IMR-90 (cell line): Measurements from ENCODE around the gene MAMDC4. TPM values are rescaled to one million over a fixed set of nuclear protein-coding genes. Genes with fewer than 3 reads are reported as not detected.
A peak's percentile ranks its signal among the peaks of the same experiment; 100 is the strongest.

Source experiments
- ATAC-seq: fragments of 200-7000 bp; cut with Tn5 transposase; 2 replicates; pipeline ENCODE4 v1.9.1; 2020; ENCODE audit warnings: low read depth, mild to moderate bottlenecking, moderate library complexity
- BruUV-seq: library from RNA; stranded (reverse); fragments of 400-500 nt; replicated peaks from 2 replicates; lab custom pipeline; 2021; lab: Mats Ljungman, UMichigan
- CTCF ChIA-PET: fragments of 300-600 bp; formaldehyde crosslinking; extraction: SDS; loops from one replicate; lab custom pipeline; 2021; ENCODE audit warnings: antibody characterized with exemption; lab: Yijun Ruan, JAX
- POLR2A ChIA-PET: fragments of 300-600 bp; sonication (Branson Sonifier 250); formaldehyde crosslinking; loops from one replicate; lab custom pipeline; 2022; ENCODE audit warnings: antibody characterized with exemption; ENCODE audit not compliant: unreplicated experiment; lab: Charles Lee
- DNase-seq: peaks from one replicate; pipeline ENCODE4 v3.0.0; 2013
- H2AFZ ChIP-seq: replicated peaks from 2 replicates; pipeline ENCODE3; 2013; ENCODE audit warnings: low read length, mild to moderate bottlenecking; ENCODE audit not compliant: poor library complexity
- H2AK5ac ChIP-seq: 2 replicates; pipeline ENCODE4 v1.6.1; 2013; ENCODE audit warnings: low read depth, low read length, inconsistent platforms
- H2AK9ac ChIP-seq: replicated peaks from 2 replicates; pipeline ENCODE3; 2013; ENCODE audit warnings: mild to moderate bottlenecking, low read depth, low read length, moderate library complexity; ENCODE audit not compliant: poor library complexity
- H2BK120ac ChIP-seq: 2 replicates; pipeline ENCODE4 v1.6.1; 2013; ENCODE audit warnings: low read depth, low read length, inconsistent platforms
- H2BK15ac ChIP-seq: 3 replicates; pipeline ENCODE4 v1.6.1; 2013; ENCODE audit warnings: low read depth, low read length, inconsistent platforms
- H2BK20ac ChIP-seq: 2 replicates; pipeline ENCODE4 v1.6.1; 2013; ENCODE audit warnings: low read depth, mild to moderate bottlenecking, inconsistent platforms, low read length, moderate library complexity
- H2BK5ac ChIP-seq: 2 replicates; pipeline ENCODE4 v1.6.1; 2013; ENCODE audit warnings: mild to moderate bottlenecking, low read depth, low read length, inconsistent platforms; ENCODE audit not compliant: poor library complexity, severe bottlenecking
- H3K14ac ChIP-seq: replicated peaks from 2 replicates; pipeline ENCODE4 v1.6.1; 2013; ENCODE audit warnings: low read depth, low read length, inconsistent platforms
- H3K18ac ChIP-seq: 2 replicates; pipeline ENCODE4 v1.6.1; 2013; ENCODE audit warnings: low read depth, low read length, control low read depth
- H3K23ac ChIP-seq: 2 replicates; pipeline ENCODE4 v1.6.1; 2013; ENCODE audit warnings: low read depth, low read length, inconsistent platforms
- H3K27ac ChIP-seq: 2 replicates; pipeline ENCODE4 v1.5.1; 2013; ENCODE audit warnings: mild to moderate bottlenecking, control low read depth, low read length; ENCODE audit not compliant: insufficient read depth
- H3K27me3 ChIP-seq: 2 replicates; pipeline ENCODE4 v1.6.1; 2013; ENCODE audit warnings: low read length; ENCODE audit not compliant: control insufficient read depth, insufficient read depth
- H3K36me3 ChIP-seq: 2 replicates; pipeline ENCODE4 v1.6.1; 2013; ENCODE audit warnings: low read length, mixed read lengths; ENCODE audit not compliant: control insufficient read depth, insufficient read depth
- H3K4ac ChIP-seq: 2 replicates; pipeline ENCODE4 v1.6.1; 2013; ENCODE audit warnings: low read depth, low read length, inconsistent platforms
- H3K4me1 ChIP-seq: 2 replicates; pipeline ENCODE4 v1.6.1; 2013; ENCODE audit warnings: low read length, mixed read lengths; ENCODE audit not compliant: control insufficient read depth, insufficient read depth
- H3K4me2 ChIP-seq: 2 replicates; pipeline ENCODE4 v1.6.1; 2013; ENCODE audit warnings: low read depth, mild to moderate bottlenecking, control low read depth, low read length, moderate library complexity
- H3K4me3 ChIP-seq: 2 replicates; pipeline ENCODE4 v1.5.1; 2013; ENCODE audit warnings: low read depth, mild to moderate bottlenecking, control low read depth, low read length, moderate library complexity; ENCODE audit not compliant: insufficient read depth
- H3K56ac ChIP-seq: 2 replicates; pipeline ENCODE4 v1.6.1; 2013; ENCODE audit warnings: low read length, inconsistent platforms; ENCODE audit not compliant: insufficient read depth; ENCODE audit errors: extremely low read depth
- H3K79me1 ChIP-seq, 2 experiments: 2 replicates each; pipeline ENCODE4 v1.6.1; 2013; ENCODE audit warnings: low read length in 2 of 2, inconsistent platforms in 1 of 2, low read depth in 1 of 2
- H3K9ac ChIP-seq: 2 replicates; pipeline ENCODE4 v1.6.1; 2013; ENCODE audit warnings: low read depth, low read length, control low read depth
- H3K9me1 ChIP-seq: 2 replicates; pipeline ENCODE4 v1.6.1; 2013; ENCODE audit warnings: low read length, inconsistent platforms; ENCODE audit not compliant: insufficient read depth
- H3K9me3 ChIP-seq: 2 replicates; pipeline ENCODE4 v1.6.1; 2013; ENCODE audit warnings: low read length; ENCODE audit not compliant: control insufficient read depth, insufficient read depth
- H4K20me1 ChIP-seq: 2 replicates; pipeline ENCODE4 v1.6.1; 2013; ENCODE audit warnings: low read length, inconsistent platforms; ENCODE audit not compliant: insufficient read depth
- H4K5ac ChIP-seq: 2 replicates; pipeline ENCODE4 v1.6.1; 2013; ENCODE audit warnings: mild to moderate bottlenecking, low read depth, low read length, control low read depth
- H4K8ac ChIP-seq, 2 experiments: 2 replicates each; pipeline ENCODE4 v1.6.1; 2013; ENCODE audit warnings: low read depth in 2 of 2, low read length in 2 of 2, control low read depth in 1 of 2, inconsistent platforms in 1 of 2
- H4K91ac ChIP-seq: 2 replicates; pipeline ENCODE4 v1.6.1; 2013; ENCODE audit warnings: low read depth, low read length, inconsistent platforms; ENCODE audit not compliant: insufficient read depth
- CEBPB ChIP-seq: IDR thresholded peaks from 2 replicates; pipeline ENCODE4 v1.6.1; 2012; ENCODE audit warnings: low read depth, low read length, improper control_type of control experiment
- CHD1 ChIP-seq: IDR thresholded peaks from 2 replicates; pipeline ENCODE4 v1.6.1; 2012; ENCODE audit warnings: low read depth, low read length, improper control_type of control experiment
- MAFK ChIP-seq: IDR thresholded peaks from 2 replicates; pipeline ENCODE4 v1.6.1; 2012; ENCODE audit warnings: low read depth, low read length, improper control_type of control experiment
- MAZ ChIP-seq: IDR thresholded peaks from 2 replicates; pipeline ENCODE4 v1.6.1; 2012; ENCODE audit warnings: low read depth, mild to moderate bottlenecking, low read length, improper control_type of control experiment, moderate library complexity, borderline replicate concordance
- MXI1 ChIP-seq: IDR thresholded peaks from 2 replicates; pipeline ENCODE4 v1.6.1; 2012; ENCODE audit warnings: low read depth, mild to moderate bottlenecking, low read length, moderate library complexity, borderline replicate concordance
- RFX5 ChIP-seq: IDR thresholded peaks from 2 replicates; pipeline ENCODE4 v1.8.0; 2012; ENCODE audit warnings: low read depth, mild to moderate bottlenecking, low read length, moderate library complexity
- SMC3 ChIP-seq: fragments of 150-350 bp; IDR thresholded peaks from 2 replicates; pipeline ENCODE4 v1.6.1; 2016; ENCODE audit warnings: low read depth, mild to moderate bottlenecking, antibody characterized with exemption, low read length, moderate library complexity
- WGBS, 2 experiments: methylation state at CpG; one replicate each; pipeline versions ENCODE4 v1.1.5 to v1.1.7; 2013; ENCODE audit warnings: missing lambda C conversion rate in 2 of 2; ENCODE audit not compliant: insufficient read length in 1 of 2; ENCODE audit errors: extremely low coverage in 2 of 2; 5-methylcytosine and 5-hydroxymethylcytosine counted together
- dilution Hi-C: fragments of 300-500 bp; cut with HindIII; formaldehyde crosslinking; loops from one replicate; pipeline ENCODE4 v1.14.3; 2018; ENCODE audit warnings: low sequenced_read_pairs; ENCODE audit not compliant: unreplicated experiment
- in situ Hi-C: fragments of 300-500 bp; cut with MboI; formaldehyde crosslinking; loops from 3 replicates; pipeline ENCODE4 v1.14.3; 2019; ENCODE audit warnings: low sequenced_read_pairs, inconsistent platforms, mixed read lengths
- intact Hi-C: fragments of 100-400 bp; cut with micrococcal nuclease; formaldehyde crosslinking; loops from 2 replicates; pipeline ENCODE4 v1.10.0; 2022
- polyA plus RNA-seq, 3 experiments: library from polyadenylated mRNA; depleted of rRNA; stranded (reverse); fragments of >200 nt; gene quantifications; 2 replicates each; pipeline ENCODE4 v1.2.3, GENCODE V29; 2012; ENCODE audit warnings: low replicate concordance in 1 of 3
- total RNA-seq: library from RNA; depleted of rRNA; stranded (reverse); fragments of >200 nt; gene quantifications from 2 replicates; pipeline ENCODE4 v1.2.3, GENCODE V29; 2012
- TF ChIP-seq, protein P1 (sequence below): fragments of 150-350 bp; IDR thresholded peaks from 2 replicates; pipeline ENCODE4 v1.6.1; 2016; ENCODE audit warnings: low read depth, mild to moderate bottlenecking, low read length, moderate library complexity, borderline replicate concordance

The MAMDC4 gene
- total and polyA plus RNA-seq, 2 of the 4 experiments (the other 2 are of a cell fraction), result 0.18 to 3.5 TPM

DNA sequence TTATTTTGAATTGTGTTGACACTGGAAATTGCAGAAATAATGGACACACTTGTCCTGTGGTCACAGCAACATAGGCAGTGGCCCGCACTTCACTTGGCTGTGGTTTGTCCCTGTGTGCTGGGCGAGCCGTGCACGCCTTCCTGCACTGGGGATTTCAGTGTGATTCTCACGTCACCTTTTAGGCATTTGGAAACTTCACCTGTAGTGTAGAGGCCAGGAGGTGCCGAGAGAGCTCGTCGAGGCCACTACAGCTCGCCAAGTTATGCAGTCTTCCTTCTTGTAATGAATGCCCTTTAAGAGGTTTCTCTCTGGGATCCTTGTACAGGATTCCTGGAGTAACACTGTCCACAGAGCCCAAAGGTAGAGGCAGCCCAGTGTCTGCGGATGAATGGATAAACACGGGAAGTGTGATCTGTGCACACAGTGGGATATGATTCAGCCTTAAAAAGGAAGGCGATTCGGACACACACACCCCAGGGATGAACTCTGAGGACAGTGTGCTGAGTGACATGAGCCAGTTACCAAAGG is 48.9 kb downstream of the MAMDC4 start:
- Histone ChIP-seq H2BK20ac (no peak overlapping the region; the same call in 1 of the 2 replicates), H3K23ac (0 out of 2 replicates have a peak overlapping the region, but pooled peaks have one; percentile 24), H3K14ac (no peak overlapping the region), H3K4me3 (no peak overlapping the region), H2BK5ac (peak overlapping the region; percentile 76), H3K4me1 (peaks cover 15% of the 10 kb centered on the region), H3K27me3 (no peaks in the 10 kb centered on the region), H4K91ac (no peak overlapping the region), H3K9ac (no peak overlapping the region), H3K4me2 (no peak overlapping the region), H3K36me3 (peaks cover 16% of the 10 kb centered on the region), H4K20me1 (no peaks in the 10 kb centered on the region; the same call in none of the 2 replicates), H3K27ac (no peak overlapping the region), H3K9me1 (0 out of 2 replicates have a peak, but pooled peaks cover 10% of the 10 kb centered on the region), H3K9me3 (no peaks in the 10 kb centered on the region), H3K18ac (no peak overlapping the region), H2AFZ (peak overlapping the region; percentile 70), H3K79me1 (peaks cover 12 to 58% of the 10 kb centered on the region in 2 experiments), H2BK15ac (no peak overlapping the region; the same call in 2 of the 3 replicates), H2AK5ac (peak overlapping the region; percentile 61), H2AK9ac (peak overlapping the region; percentile 93), H3K4ac (peak overlapping the region; percentile 54), H2BK120ac (peak overlapping the region; percentile 33; the same call in 1 of the 2 replicates), H4K8ac (peak overlapping the region in 1 of 2 experiments; percentile 69; a peak in 2 of 4 replicates), H3K56ac (no peak overlapping the region; the same call in 1 of the 2 replicates), H4K5ac (no peak overlapping the region)
- POLR2A ChIA-PET, result no interaction called here
- CTCF ChIA-PET, result no interaction called here
- no TSS peak for BruUV-seq
- TF ChIP-seq, protein P1, sequence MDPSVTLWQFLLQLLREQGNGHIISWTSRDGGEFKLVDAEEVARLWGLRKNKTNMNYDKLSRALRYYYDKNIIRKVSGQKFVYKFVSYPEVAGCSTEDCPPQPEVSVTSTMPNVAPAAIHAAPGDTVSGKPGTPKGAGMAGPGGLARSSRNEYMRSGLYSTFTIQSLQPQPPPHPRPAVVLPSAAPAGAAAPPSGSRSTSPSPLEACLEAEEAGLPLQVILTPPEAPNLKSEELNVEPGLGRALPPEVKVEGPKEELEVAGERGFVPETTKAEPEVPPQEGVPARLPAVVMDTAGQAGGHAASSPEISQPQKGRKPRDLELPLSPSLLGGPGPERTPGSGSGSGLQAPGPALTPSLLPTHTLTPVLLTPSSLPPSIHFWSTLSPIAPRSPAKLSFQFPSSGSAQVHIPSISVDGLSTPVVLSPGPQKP, result no peak
- TF ChIP-seq SMC3, result no peak
- TF ChIP-seq RFX5, result no peak
- TF ChIP-seq MXI1, result no peak
- TF ChIP-seq CEBPB, result no peak
- no peak for TF ChIP-seq MAFK
- TF ChIP-seq CHD1, result no peak
- no peak for TF ChIP-seq MAZ
- in situ Hi-C loops (no loop called here), dilution Hi-C loops (no loop called here), intact Hi-C loops (no loop called here)
- no peak for DNase-seq
- 85% methylated on average over 7 of the region's 13 CpGs; no CpG with 5 or more reads in 1 of the 2 experiments for WGBS, 2 experiments
- ATAC-seq, result no peak
